Measurements from ENCODE around the gene CRISPLD2. TPM values are rescaled to one million over a fixed set of nuclear protein-coding genes. Genes with fewer than 3 reads are reported as not detected.
"Not testable (repeated sequence)": the region's sequence is repeated elsewhere in the genome, so short reads cannot be mapped to it uniquely, and the experiment has no call there.

Gene CRISPLD2
- total RNA-seq, 1 donor from 2014 or later, result not detected

GRCh38 chr16:84937196-84938005 lies 117.6 kb downstream of the CRISPLD2 start:
- ATAC-seq (ENCODE audit: low read depth), result no peak
- no peak for TF ChIP-seq CTCF (IDR thresholded peaks at IDR 0.05)
- Mint-ChIP-seq H3K9me3 (no peaks in the 10 kb centered on the region), H3K4me1 (no peaks in the 10 kb centered on the region), H3K27me3 (peaks cover 3% of the 10 kb centered on the region), H3K4me3 (no peak overlapping the region), H3K27ac (no peak overlapping the region), H3K36me3 (ENCODE audit: low read depth) (no peaks in the 10 kb centered on the region)
- intact Hi-C loops (cut with micrococcal nuclease), result no loop called here
- DNase-seq, result no peak
- CTCF ChIA-PET, result no interaction called here
- POLR2A ChIA-PET, result no interaction called here

GRCh38 chr16:84938616-84939015 lies 118.8 kb downstream of the CRISPLD2 start:
- DNase-seq; CTCF ChIA-PET; ATAC-seq (ENCODE audit: low read depth); H3K36me3 Mint-ChIP-seq (ENCODE audit: low read depth); H3K4me3 Mint-ChIP-seq; intact Hi-C loops (cut with micrococcal nuclease); H3K9me3 Mint-ChIP-seq; H3K4me1 Mint-ChIP-seq; H3K27me3 Mint-ChIP-seq; H3K27ac Mint-ChIP-seq; POLR2A ChIA-PET: not testable (repeated sequence)

- intact Hi-C loops (cut with micrococcal nuclease), result no loop called here
- Mint-ChIP-seq H3K27ac (no peak overlapping the region), H3K4me1 (no peaks in the 10 kb centered on the region), H3K4me3 (no peak overlapping the region), H3K27me3 (peaks cover 9% of the 10 kb centered on the region), H3K9me3 (peaks cover 2% of the 10 kb centered on the region), H3K36me3 (ENCODE audit: low read depth) (no peaks in the 10 kb centered on the region)
- no peak for DNase-seq
- TF ChIP-seq CTCF (IDR thresholded peaks at IDR 0.05), result no peak
- CTCF ChIA-PET, result no interaction called here
- POLR2A ChIA-PET, result no interaction called here
- ATAC-seq (ENCODE audit: low read depth), result no peak
Measured at GRCh38 chr16:84940670-84941551, 121.1 kb downstream of the CRISPLD2 start.

- ChIA-PET POLR2A (no interaction called here), CTCF (interaction anchor here (1.1 kb wide), 1 partner anchor 10 kb away, joined by 7 read pairs; no protein-coding TSS in a partner anchor)
- DNase-seq, result no peak
- H3K4me1 Mint-ChIP-seq, result peaks cover 1% of the 10 kb centered on the region
- H3K27me3 Mint-ChIP-seq, result peaks cover 9% of the 10 kb centered on the region
- no peaks in the 10 kb centered on the region for H3K36me3 Mint-ChIP-seq (ENCODE audit: low read depth)
- intact Hi-C loops (cut with micrococcal nuclease), result no loop called here
- H3K4me3 Mint-ChIP-seq, result no peak overlapping the region
- peaks cover 2% of the 10 kb centered on the region for H3K9me3 Mint-ChIP-seq
- ATAC-seq (ENCODE audit: low read depth), result no peak
- TF ChIP-seq CTCF (IDR thresholded peaks at IDR 0.05), result no peak
- no peak overlapping the region for H3K27ac Mint-ChIP-seq
Measured at GRCh38 chr16:84941921-84942320, 122.1 kb downstream of the CRISPLD2 start.

- Mint-ChIP-seq H3K27me3 (peaks cover 9% of the 10 kb centered on the region), H3K4me1 (peaks cover 5% of the 10 kb centered on the region), H3K9me3 (peaks cover 2% of the 10 kb centered on the region), H3K36me3 (ENCODE audit: low read depth) (no peaks in the 10 kb centered on the region), H3K4me3 (no peak overlapping the region), H3K27ac (no peak overlapping the region)
- DNase-seq (no peak), ATAC-seq (ENCODE audit: low read depth) (no peak)
- POLR2A ChIA-PET, result no interaction called here
- CTCF ChIA-PET, result interaction anchor here (1.1 kb wide), 1 partner anchor 9 kb away, joined by 7 read pairs; no protein-coding TSS in a partner anchor
- intact Hi-C loops (cut with micrococcal nuclease), result no loop called here
- no peak for TF ChIP-seq CTCF (IDR thresholded peaks at IDR 0.05)
Measured at GRCh38 chr16:84942786-84943185, 123.0 kb downstream of the CRISPLD2 start.

Data from activated B cell treated with CpG ODN at 0.5 μM for 24 hours (primary cell).